DMS114 treated with DMSO at 0.1 percent for 48 hours (cell line): ENCODE measurements around the gene ARHGAP35.
A peak's percentile ranks its signal among the peaks of the same experiment; 100 is the strongest.
"Not testable (repeated sequence)": the region's sequence is repeated elsewhere in the genome, so short reads cannot be mapped to it uniquely, and the experiment has no call there.

ENCODE experiments used
- DNase-seq: peaks from one replicate; lab custom pipeline; 2025; ENCODE audit not compliant: unreplicated experiment; lab: John Stamatoyannopoulos, UW

ARHGAP35 gene

DNA sequence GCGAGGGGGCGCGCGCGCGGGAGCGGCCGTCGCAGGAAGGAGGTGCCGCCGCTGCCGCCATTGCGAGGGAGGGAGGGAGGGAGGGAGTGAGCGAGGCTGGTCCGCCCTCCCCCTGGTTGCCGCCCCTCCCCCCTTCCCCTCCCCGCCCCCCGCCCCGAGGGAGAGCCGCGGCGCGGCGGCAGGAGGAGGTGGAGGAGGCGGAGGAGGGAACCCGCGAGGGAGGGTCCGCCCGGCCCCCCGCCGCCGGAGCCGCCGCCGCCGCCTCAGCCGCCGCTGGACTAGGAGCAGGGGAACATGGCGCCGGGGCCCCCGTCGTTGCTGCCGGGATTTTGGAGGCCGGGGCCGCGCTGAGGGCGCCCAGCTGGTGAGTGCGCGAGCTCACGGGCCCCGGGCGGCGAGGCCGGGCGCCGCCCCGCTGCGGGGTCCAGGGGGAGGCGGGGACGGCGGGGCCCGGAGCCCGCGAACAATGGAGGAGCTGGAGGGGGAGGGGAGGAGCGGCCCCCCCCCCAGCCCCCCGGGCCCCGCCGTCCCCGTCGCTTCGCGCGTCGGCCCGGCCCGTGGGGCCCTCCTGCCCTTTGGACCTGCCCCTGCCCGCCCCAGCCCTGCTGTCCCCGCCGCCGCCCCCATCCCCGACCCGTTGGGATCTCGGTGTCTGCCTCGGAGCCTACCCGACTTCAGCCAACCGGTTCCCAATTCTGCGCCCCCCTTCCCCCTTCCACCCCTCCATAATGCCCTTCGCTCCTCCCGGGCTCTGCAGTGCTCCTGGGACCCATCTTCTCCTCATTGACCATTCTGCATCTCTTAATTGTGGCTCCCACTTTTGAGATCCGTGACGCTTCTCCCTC lies at the start of gene ARHGAP35:
Gene ARHGAP35 (plus strand): TSS at position 152 of the 845 bp plus-strand sequence. CDS start 57,679 bp downstream, outside the sequence.
- no peak for DNase-seq

GRCh38 chr19:46812977-46813838 lies 47.6 kb upstream of the ARHGAP35 start:
- DNase-seq, result no peak

- no peak for DNase-seq
Measured at GRCh38 chr19:46813839-46814358, 46.9 kb upstream of the ARHGAP35 start.

- DNase-seq, result no peak
Measured at GRCh38 chr19:46815833-46816627, 44.8 kb upstream of the ARHGAP35 start.

DNA sequence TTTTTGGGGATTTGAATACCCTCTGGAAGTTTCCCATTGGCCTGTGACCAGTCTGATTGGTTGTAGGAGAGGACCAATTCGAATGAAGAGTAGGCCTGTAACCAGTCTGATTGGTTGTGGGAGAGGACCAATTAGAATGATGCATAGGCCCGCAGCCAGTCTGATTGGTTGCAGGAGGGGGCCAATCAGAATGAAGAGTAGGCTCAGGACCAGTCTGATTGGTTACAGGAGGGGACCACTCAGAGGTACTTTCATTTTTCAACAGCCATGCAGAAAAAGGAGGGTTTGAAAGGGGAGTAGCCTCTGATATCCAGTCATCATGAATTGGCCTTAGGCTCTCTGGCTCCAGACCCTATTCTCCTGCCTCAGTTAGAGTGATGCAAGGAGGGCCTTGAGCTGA lies 42.0 kb upstream of the ARHGAP35 start:
- DNase-seq, result no peak

DNA sequence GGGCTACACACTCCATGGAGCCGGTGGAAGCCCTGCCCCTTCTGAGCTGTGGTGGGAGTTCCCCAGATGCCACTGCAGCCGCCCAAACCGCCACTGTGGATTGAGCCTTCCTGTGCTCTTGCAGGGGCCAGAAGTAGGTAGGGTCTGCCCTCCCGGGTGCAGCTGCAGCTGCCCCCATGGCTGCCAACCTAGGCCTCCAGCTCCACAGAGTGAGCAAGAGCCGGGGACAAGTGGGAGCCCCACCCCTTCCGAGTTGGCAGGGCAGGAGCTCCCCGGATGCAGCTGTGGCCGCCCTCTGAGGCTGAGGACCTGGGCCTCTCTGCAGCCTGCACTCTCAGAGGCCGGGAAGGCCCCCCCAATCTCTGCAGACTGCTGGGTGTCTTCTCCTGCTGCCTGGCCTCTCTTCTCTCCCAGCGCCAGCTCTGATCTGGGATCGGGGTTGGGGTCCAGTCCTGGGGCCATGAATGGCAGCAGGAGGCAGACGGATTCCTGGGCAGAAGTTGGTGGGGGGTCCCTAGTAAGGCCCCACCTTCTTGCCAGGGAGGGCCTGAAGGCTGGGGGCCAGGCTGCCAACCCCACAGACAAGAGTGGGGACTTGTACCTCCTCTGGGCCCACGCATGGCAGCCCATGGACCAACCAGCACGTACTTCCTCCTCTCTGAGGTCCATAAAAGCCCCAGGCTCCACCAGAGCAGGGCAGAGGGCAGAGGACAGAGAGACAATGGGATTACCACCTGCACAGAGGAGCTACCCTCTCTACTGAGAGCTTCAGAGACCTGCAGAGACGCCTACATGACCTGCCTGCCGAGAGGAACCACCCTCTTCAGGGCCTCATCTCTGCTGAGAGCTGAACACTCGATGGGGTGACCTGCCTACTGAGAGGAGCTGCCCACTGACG lies 39.0 kb upstream of the ARHGAP35 start:
- no peak for DNase-seq

DNA sequence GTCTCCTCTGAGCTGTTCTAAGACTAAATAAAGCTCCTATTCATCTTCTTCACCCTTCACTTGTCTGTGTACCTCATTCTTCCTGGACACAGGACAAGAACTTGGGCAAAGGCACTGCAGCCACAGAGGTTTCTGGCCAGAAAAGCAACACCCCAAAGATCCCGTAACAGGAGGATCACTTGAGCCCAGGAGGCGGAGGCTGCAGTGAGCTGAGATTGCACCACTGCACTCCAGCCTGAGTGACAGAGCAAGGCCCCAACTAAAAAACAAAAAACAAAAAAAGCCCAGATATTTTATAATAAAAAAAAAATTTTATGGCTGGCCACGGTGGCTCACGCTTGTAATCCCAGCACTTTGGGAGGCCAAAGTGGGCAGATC lies 38.4 kb upstream of the ARHGAP35 start:
- not testable (repeated sequence) for DNase-seq

DNA sequence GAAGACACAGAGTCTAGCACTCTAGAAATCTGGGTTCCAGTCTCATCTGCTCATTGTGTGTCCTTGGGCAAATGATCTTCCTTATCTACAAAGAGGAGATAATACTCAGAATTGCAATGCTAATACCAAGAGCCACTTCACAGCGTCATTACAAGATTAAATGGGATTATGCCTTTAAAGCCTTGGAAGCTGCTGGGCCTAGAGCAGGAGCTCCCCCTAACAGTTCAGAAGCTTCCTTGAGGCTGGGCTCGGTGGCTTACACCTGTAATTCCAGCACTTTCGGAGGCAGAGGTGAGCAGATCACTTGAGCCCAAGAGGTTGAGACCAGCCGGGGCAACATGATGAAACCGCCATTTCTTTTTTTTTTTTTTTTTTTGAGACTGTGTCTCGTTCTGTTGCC lies 37.7 kb upstream of the ARHGAP35 start:
- DNase-seq, result no peak

- peak; percentile 30 for DNase-seq
Measured at GRCh38 chr19:46824890-46825730, 35.7 kb upstream of the ARHGAP35 start.

DNA sequence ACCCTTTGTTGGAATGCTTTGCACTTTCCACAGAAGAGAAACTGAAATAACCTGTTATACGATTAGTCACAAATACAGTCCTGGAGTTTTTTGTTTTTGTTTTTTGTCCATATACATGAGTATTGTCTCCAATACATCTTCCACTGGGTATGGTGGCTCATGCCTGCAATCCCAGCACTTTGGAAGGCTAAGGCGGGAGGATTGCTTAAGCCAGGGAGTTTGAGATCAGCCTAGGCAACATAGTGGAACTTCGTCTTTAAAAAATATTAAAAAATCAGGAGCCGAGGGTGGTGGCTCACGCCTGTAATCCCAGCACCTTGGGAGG lies 35.1 kb upstream of the ARHGAP35 start:
- DNase-seq, result no peak

GRCh38 chr19:46828484-46828883 lies 32.3 kb upstream of the ARHGAP35 start:
- no peak for DNase-seq

DNA sequence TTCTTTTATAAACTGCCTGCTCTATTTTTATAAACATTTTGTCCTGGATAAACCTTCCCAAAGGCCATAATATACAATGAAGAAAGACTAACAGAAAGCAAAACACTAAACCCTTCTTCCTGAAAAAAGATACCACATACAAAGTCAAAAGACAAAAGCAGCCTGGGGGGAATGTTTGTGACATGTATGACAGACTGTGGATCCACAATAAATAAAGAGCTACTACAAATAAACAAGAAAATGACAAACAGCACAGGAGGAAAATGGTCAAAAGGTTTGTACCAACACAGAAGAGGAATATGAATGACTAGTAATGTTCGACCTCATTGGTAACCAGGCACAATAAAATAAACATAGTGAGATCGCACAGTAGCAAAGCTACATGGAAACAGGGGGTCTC lies 29.9 kb upstream of the ARHGAP35 start:
- DNase-seq, result no peak

GRCh38 chr19:46834121-46834520 lies 26.7 kb upstream of the ARHGAP35 start:
- no peak for DNase-seq

DNA sequence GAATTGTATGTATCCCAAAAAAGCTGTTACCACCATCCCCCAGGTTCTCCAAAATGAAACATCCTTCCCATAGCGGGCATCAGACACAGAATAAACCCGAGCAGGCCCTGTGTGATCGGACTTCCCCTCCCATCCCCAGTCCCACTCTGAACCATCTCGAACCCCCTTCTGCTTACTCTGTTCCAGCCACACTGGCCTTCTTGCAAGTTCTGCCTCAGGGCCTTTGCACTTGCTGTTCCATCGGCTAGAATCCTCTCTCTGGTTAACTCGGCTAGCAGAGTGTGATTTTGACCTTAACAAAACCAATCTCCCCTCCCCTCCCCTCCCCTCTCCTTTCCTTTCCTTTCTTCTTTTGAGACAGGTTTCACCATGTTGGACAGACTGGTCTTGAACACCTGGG lies 25.8 kb upstream of the ARHGAP35 start:
- no peak for DNase-seq

DNA sequence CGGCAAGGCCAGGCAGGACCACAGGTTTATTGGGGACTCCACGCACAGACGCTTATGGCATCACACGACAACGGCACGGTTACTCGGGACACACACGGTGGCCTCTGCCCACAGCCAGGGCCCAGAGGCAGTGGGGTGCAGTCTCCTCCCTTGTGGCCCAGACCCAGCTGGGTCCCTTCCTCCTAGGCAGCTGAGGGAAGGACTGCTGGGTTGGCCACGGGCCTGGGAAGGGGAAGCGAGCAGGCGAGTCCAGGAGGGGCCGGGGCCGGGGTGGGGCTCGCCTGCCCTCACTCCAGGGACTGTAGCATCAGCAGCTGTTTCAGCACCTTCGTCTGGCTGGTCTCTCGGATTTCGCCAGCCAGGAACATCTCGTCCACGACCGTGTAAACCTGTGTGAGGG lies 22.6 kb upstream of the ARHGAP35 start:
- DNase-seq, result no peak

- DNase-seq, result no peak
Measured at GRCh38 chr19:46839752-46840497, 20.9 kb upstream of the ARHGAP35 start.

- DNase-seq, result peak; percentile 24
Measured at GRCh38 chr19:46840498-46840942, 20.3 kb upstream of the ARHGAP35 start.

DNA sequence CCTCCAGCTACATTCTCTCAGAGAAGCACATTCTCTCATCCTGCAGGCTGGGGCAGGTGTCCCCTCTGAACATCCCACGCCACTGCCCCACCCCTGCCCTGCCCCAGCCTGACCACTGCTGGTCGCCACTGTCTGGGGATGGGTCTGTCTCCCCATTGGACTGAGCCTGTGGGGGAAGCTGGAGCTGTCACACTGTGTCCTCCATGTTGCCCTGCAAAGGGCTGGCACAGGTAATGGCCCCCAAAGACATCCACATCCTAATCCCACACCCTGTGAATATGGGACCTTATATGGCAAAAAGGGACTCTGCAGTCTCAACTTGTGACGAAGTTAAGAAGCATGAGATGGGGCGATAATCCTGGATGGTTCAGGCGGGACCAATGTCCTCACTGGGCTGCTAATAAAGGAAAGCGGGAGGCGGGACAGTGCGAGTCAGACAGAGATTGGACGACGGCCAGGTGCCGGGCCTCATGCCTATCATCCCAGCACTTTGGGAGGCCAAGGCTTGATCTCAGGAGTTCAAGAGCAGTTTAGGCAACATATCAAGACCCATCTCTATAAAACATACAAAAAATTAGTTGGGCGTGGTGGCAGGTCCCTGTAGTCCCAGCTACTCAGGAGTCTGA lies 19.2 kb upstream of the ARHGAP35 start:
- no peak for DNase-seq
